Measurements from ENCODE around the gene SMG7.

SMG7 gene

GRCh38 chr1:183537405-183537804 is 65.1 kb downstream of the SMG7 start:
- ChIA-PET CTCF (no interaction called here), POLR2A (ENCODE audit: low non-redundant PET) (no interaction called here)
- no peak for DNase-seq (ENCODE audit: low spot score)
- no peak for TF ChIP-seq CTCF (conservative IDR thresholded peaks at IDR 0.05; ENCODE audit: low read depth)
- H3K27ac ChIP-seq, result no peak overlapping the region

GRCh38 chr1:183543619-183544204 is 71.4 kb downstream of the SMG7 start:
- ChIA-PET POLR2A (ENCODE audit: low non-redundant PET) (no interaction called here), CTCF (no interaction called here)
- TF ChIP-seq CTCF (conservative IDR thresholded peaks at IDR 0.05; ENCODE audit: low read depth), result peak; percentile 76
- no peak overlapping the region for H3K27ac ChIP-seq
- peak; percentile 63 for DNase-seq (ENCODE audit: low spot score)

GRCh38 chr1:183544598-183545297 is 72.4 kb downstream of the SMG7 start:
- no peak for DNase-seq (ENCODE audit: low spot score)
- no peak for TF ChIP-seq CTCF (conservative IDR thresholded peaks at IDR 0.05; ENCODE audit: low read depth)
- H3K27ac ChIP-seq, result no peak overlapping the region
- ChIA-PET POLR2A (ENCODE audit: low non-redundant PET) (no interaction called here), CTCF (interaction anchor here (1.2 kb wide), 1 partner anchor 23 kb away, joined by 3 read pairs; no protein-coding TSS in a partner anchor)

GRCh38 chr1:183546427-183546826 is 74.1 kb downstream of the SMG7 start:
- CTCF ChIA-PET, result no interaction called here
- no peak overlapping the region for H3K27ac ChIP-seq
- TF ChIP-seq CTCF (conservative IDR thresholded peaks at IDR 0.05; ENCODE audit: low read depth), result no peak
- POLR2A ChIA-PET (ENCODE audit: low non-redundant PET), result no interaction called here
- DNase-seq (ENCODE audit: low spot score), result no peak

- no peak for TF ChIP-seq CTCF (conservative IDR thresholded peaks at IDR 0.05; ENCODE audit: low read depth)
- POLR2A ChIA-PET (ENCODE audit: low non-redundant PET), result no interaction called here
- CTCF ChIA-PET, result interaction anchor here (0.7 kb wide), 2 partner anchors 15 to 350 kb away, joined by 3 to 4 read pairs; no protein-coding TSS in a partner anchor
- DNase-seq (ENCODE audit: low spot score), result no peak
- no peak overlapping the region for H3K27ac ChIP-seq
Measured at GRCh38 chr1:183548116-183548515, 75.8 kb downstream of the SMG7 start.

- no peak for TF ChIP-seq CTCF (conservative IDR thresholded peaks at IDR 0.05; ENCODE audit: low read depth)
- DNase-seq (ENCODE audit: low spot score), result no peak
- ChIA-PET POLR2A (ENCODE audit: low non-redundant PET) (no interaction called here), CTCF (interaction anchor here (0.6 kb wide), 1 partner anchor 269 kb away, joined by 4 read pairs; no protein-coding TSS in a partner anchor)
- no peak overlapping the region for H3K27ac ChIP-seq
Measured at GRCh38 chr1:183550915-183551314, 78.6 kb downstream of the SMG7 start.
